Measurements from ENCODE around the gene KDM6A.
"Not testable (repeated sequence)": the region's sequence is repeated elsewhere in the genome, so short reads cannot be mapped to it uniquely, and the experiment has no call there.

KDM6A gene

DNA sequence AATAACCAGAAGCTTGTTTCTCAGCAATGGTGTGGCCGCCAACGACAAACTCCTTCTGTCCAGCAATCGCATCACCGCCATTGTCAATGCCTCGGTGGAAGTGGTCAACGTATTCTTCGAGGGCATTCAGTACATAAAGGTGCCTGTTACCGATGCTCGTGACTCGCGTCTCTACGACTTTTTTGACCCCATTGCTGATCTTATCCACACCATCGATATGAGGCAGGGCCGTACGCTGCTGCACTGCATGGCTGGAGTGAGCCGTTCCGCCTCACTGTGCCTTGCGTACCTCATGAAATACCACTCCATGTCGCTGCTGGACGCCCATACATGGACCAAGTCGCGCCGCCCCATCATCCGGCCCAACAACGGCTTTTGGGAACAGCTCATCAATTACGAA is 28.8 kb upstream of the KDM6A start:
- in situ Hi-C loops (cut with MboI; ENCODE audit: low sequenced_read_pairs, unreplicated experiment), result no loop called here
- no peak for DNase-seq (ENCODE audit: low spot score)
- TF ChIP-seq CTCF (IDR thresholded peaks at IDR 0.05; ENCODE audit: borderline replicate concordance, control extremely low read depth, extremely low read depth, insufficient read depth, missing control alignments), result no peak

DNA sequence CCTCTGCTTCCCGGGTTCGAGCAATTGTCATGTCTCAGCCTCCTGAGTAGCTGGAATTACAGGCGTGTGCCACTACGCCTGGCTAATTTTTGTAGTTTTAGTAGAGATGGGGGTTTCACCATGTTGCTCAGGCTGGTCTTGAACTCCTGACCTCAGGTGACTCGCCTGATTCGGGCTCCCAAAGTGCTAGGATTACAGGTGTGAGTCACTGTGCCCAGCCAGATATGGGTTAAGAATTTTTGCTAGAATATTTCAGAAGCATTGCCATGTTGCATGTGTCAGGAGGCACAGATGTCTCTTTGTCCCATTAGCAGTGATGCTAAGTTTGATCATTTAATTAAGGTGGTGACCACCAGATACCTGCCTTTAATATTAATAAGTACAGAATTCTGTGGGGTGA is 22.1 kb upstream of the KDM6A start:
- in situ Hi-C loops (cut with MboI; ENCODE audit: low sequenced_read_pairs, unreplicated experiment); DNase-seq (ENCODE audit: low spot score): not testable (repeated sequence)

DNA sequence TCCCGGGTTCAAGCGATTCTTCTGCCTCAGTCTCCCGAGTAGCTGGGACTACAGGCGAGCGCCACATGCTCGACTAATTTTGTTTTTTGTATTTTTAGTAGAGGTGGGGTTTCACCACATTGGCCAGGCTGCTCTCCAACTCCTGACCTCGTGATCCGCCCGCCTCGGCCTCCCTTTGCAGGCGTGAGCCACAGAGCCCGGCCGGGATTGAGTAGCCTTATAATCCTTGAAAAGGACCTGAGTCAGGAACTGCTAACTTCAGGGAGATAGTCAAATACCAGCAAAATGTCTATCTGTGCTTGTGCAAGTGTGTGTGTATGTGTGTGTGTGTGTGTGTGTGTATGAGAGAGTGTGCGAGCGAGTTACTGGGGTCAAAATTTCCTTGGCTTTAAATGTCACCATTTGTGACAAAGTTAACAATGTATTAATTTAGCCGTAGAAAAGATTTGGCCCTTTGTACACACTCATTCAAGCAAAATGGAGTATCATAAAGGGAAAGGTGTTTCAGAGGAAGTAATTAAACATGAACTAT is 1.8 kb upstream of the KDM6A start:
- DNase-seq (ENCODE audit: low spot score), result no peak
- in situ Hi-C loops (cut with MboI; ENCODE audit: low sequenced_read_pairs, unreplicated experiment), result no loop called here
- no peak for TF ChIP-seq CTCF (IDR thresholded peaks at IDR 0.05; ENCODE audit: borderline replicate concordance, control extremely low read depth, extremely low read depth, insufficient read depth, missing control alignments)

- in situ Hi-C loops (cut with MboI; ENCODE audit: low sequenced_read_pairs, unreplicated experiment), result no loop called here
- peak; percentile 54 for DNase-seq (ENCODE audit: low spot score)
- peak; percentile 1 for TF ChIP-seq CTCF (IDR thresholded peaks at IDR 0.05; ENCODE audit: borderline replicate concordance, control extremely low read depth, extremely low read depth, insufficient read depth, missing control alignments)
Measured at GRCh38 chrX:44871931-44872820, 812 bp upstream of the KDM6A start.

DNA sequence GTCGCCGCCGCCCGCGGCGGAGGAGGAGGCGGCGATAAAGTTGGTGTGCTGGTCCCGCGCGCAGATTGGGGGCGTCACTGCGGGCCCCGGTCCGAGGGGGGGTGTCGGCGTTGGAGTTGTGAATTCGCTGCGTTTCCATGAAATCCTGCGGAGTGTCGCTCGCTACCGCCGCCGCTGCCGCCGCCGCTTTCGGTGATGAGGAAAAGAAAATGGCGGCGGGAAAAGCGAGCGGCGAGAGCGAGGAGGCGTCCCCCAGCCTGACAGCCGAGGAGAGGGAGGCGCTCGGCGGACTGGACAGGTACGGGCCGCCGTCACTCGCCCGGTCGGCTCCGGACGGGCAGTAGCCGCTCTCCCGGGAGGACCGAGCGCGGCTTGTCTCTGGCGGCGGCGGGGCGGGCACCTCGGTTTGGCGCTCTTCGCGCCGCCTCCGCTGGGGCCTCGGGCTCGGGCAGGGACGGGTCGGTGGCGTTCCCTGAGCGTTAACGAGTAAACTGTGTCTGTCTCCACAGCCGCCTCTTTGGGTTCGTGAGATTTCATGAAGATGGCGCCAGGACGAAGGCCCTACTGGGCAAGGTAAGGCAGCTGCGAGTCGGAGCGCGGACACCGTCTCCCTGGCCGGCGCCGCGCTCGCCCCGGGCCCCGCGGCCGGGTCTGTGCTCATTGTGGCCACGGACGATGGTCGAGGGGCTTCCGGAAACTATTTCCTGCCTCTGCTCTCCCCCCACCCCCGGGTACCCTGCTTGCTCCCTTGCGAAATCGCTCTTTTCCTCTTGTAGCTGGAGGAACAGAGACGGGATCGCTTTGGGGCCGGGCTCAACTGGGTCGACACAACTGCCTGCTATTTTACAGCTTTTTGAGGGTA is 658 bp downstream of the KDM6A start:
- TF ChIP-seq CTCF (IDR thresholded peaks at IDR 0.05; ENCODE audit: borderline replicate concordance, control extremely low read depth, extremely low read depth, insufficient read depth, missing control alignments), result no peak
- in situ Hi-C loops (cut with MboI; ENCODE audit: low sequenced_read_pairs, unreplicated experiment), result no loop called here

GRCh38 chrX:44874420-44875184 is 1.6 kb downstream of the KDM6A start:
- DNase-seq (ENCODE audit: low spot score), result peak; percentile 42
- TF ChIP-seq CTCF (IDR thresholded peaks at IDR 0.05; ENCODE audit: borderline replicate concordance, control extremely low read depth, extremely low read depth, insufficient read depth, missing control alignments), result no peak
- in situ Hi-C loops (cut with MboI; ENCODE audit: low sequenced_read_pairs, unreplicated experiment), result no loop called here

More for the DNA sequence above, 658 bp downstream of the KDM6A start:
- DNase-seq (ENCODE audit: low spot score), result peak; percentile 49
